Colonic mucosa (tissue), 4 donors: ENCODE data around the gene PLEKHA6. TPM values are rescaled to one million over a fixed set of nuclear protein-coding genes. Genes with fewer than 3 reads are reported as not detected.
A peak's percentile ranks its signal among the peaks of the same experiment; 100 is the strongest.

Experiments used
- DNase-seq: peaks from one replicate; pipeline ENCODE4 v3.0.0-alpha.2; 2020
- H3K27ac ChIP-seq: fragments of 200-600 bp; one replicate; pipeline ENCODE4 v1.8.0; 2021
- H3K27me3 ChIP-seq: fragments of 200-600 bp; one replicate; pipeline ENCODE4 v1.8.0; 2021
- H3K36me3 ChIP-seq: fragments of 200-600 bp; one replicate; pipeline ENCODE4 v1.8.0; 2021
- H3K4me1 ChIP-seq: fragments of 200-600 bp; one replicate; pipeline ENCODE4 v1.8.0; 2021; ENCODE audit warnings: mild to moderate bottlenecking
- H3K4me3 ChIP-seq: fragments of 200-600 bp; one replicate; pipeline ENCODE4 v1.8.0; 2021
- H3K9ac ChIP-seq, 2 donors: one replicate each; pipeline ENCODE4 v1.7.0; 2013; ENCODE audit warnings: control low read depth in 2 of 2, low read depth in 2 of 2, low read length in 2 of 2
- H3K9me3 ChIP-seq: fragments of 200-600 bp; one replicate; pipeline ENCODE4 v1.8.0; 2021
- CTCF ChIP-seq: fragments of 200-600 bp; IDR thresholded peaks from one replicate; pipeline ENCODE4 v1.8.0; 2022; ENCODE audit warnings: antibody characterized with exemption, mild to moderate bottlenecking
- intact Hi-C: fragments of 100-400 bp; cut with DNase I; formaldehyde crosslinking; loops from one replicate; pipeline ENCODE4 v1.14.1; 2022
- total RNA-seq, 2 donors: library from RNA; stranded (reverse); fragmentation: NEBNext Ultra II Directional in 1 of 2; extraction: Animal tissue kit (Norgen Biotek cat#: 25700) in 1 of 2; gene quantifications; one replicate each; pipeline ENCODE4 v1.2.1, GENCODE V29; 2021
- donor health status: healthy.
- donor health status: DM: no; HTN: no; CAD: no.
- donor health status: DM: no; HTN: no; CAD: no.

PLEKHA6 gene
- total RNA-seq, 2 donors from 2014 or later = 84.5 to 165 TPM

GRCh38 chr1:204322339-204322868, 37.3 kb downstream of the PLEKHA6 start:
- Histone ChIP-seq H3K4me1 (peaks cover 6% of the 10 kb centered on the region), H3K4me3 (no peak overlapping the region), H3K36me3 (no peaks in the 10 kb centered on the region), H3K9me3 (no peaks in the 10 kb centered on the region), H3K27ac (peak overlapping the region; percentile 1), H3K27me3 (no peaks in the 10 kb centered on the region), H3K9ac (no peak overlapping the region)
- no peak for TF ChIP-seq CTCF
- intact Hi-C loops = no loop called here
- no peak for DNase-seq

- Histone ChIP-seq H3K4me1 (peaks cover 6% of the 10 kb centered on the region), H3K27me3 (no peaks in the 10 kb centered on the region), H3K9me3 (no peaks in the 10 kb centered on the region), H3K36me3 (no peaks in the 10 kb centered on the region), H3K27ac (peak overlapping the region; percentile 1), H3K4me3 (no peak overlapping the region), H3K9ac (no peak overlapping the region)
- intact Hi-C loops = no loop called here
- no peak for DNase-seq
- no peak for TF ChIP-seq CTCF
Observed at GRCh38 chr1:204321665-204322064, 38.1 kb downstream of the PLEKHA6 start.

GRCh38 chr1:204321051-204321450, 38.7 kb downstream of the PLEKHA6 start:
- Histone ChIP-seq H3K36me3 (no peaks in the 10 kb centered on the region), H3K4me3 (no peak overlapping the region), H3K4me1 (peaks cover 6% of the 10 kb centered on the region), H3K27me3 (no peaks in the 10 kb centered on the region), H3K27ac (peak overlapping the region; percentile 1), H3K9ac (no peak overlapping the region), H3K9me3 (no peaks in the 10 kb centered on the region)
- intact Hi-C loops = no loop called here
- no peak for TF ChIP-seq CTCF
- no peak for DNase-seq

- Histone ChIP-seq H3K9me3 (no peaks in the 10 kb centered on the region), H3K4me3 (no peak overlapping the region), H3K36me3 (no peaks in the 10 kb centered on the region), H3K4me1 (peaks cover 6% of the 10 kb centered on the region), H3K27ac (peak overlapping the region; percentile 46), H3K9ac (no peak overlapping the region), H3K27me3 (no peaks in the 10 kb centered on the region)
- TF ChIP-seq CTCF = no peak
- no peak for DNase-seq
- intact Hi-C loops = no loop called here
Observed at GRCh38 chr1:204320382-204320804, 39.3 kb downstream of the PLEKHA6 start.

- DNase-seq = no peak
- Histone ChIP-seq H3K27ac (peak overlapping the region; percentile 46), H3K27me3 (no peaks in the 10 kb centered on the region), H3K4me3 (no peak overlapping the region), H3K9me3 (no peaks in the 10 kb centered on the region), H3K36me3 (no peaks in the 10 kb centered on the region), H3K9ac (no peak overlapping the region), H3K4me1 (peaks cover 6% of the 10 kb centered on the region)
- intact Hi-C loops = no loop called here
- TF ChIP-seq CTCF = no peak
Observed at GRCh38 chr1:204319462-204319861, 40.3 kb downstream of the PLEKHA6 start.
